ENCODE data around the gene NFIA.

NFIA gene

DNA sequence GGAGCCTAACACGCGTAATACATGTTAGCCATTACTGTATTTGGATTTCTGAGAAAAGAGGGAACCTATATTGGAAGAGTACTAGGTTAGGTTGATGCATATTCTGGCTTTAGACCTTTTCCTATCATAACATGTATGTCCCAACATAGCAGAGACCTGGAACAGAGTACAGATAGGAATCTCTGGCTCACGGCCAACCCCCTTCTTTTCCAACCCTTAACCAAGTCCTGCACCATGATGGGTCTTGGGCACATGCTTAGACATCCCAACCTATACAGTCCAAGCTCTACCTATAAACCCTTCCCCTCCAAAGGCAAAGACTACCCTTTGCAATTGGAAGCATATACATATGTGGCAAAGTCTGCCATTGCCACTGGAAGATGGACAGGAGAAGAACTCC, 414.7 kb downstream of the NFIA start:
- H3K4me1 ChIP-seq (ENCODE audit: control insufficient read depth, insufficient read depth, low read length), result no peaks in the 10 kb centered on the region
- POLR2A ChIA-PET, result no interaction called here
- H3K36me3 ChIP-seq (ENCODE audit: control insufficient read depth in 2 of 2, insufficient read depth in 1 of 2, low read length in 2 of 2), result no peaks in the 10 kb centered on the region
- CTCF ChIA-PET, result no interaction called here
- H3K4me3 ChIP-seq (ENCODE audit: low read depth, low read length), result no peak overlapping the region
- TF ChIP-seq, protein P1, sequence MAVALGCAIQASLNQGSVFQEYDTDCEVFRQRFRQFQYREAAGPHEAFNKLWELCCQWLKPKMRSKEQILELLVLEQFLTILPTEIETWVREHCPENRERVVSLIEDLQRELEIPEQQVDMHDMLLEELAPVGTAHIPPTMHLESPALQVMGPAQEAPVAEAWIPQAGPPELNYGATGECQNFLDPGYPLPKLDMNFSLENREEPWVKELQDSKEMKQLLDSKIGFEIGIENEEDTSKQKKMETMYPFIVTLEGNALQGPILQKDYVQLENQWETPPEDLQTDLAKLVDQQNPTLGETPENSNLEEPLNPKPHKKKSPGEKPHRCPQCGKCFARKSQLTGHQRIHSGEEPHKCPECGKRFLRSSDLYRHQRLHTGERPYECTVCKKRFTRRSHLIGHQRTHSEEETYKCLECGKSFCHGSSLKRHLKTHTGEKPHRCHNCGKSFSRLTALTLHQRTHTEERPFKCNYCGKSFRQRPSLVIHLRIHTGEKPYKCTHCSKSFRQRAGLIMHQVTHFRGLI (tag by site-specific recombination; IDR thresholded peaks at IDR 0.05), result no peak
- no peak for TF ChIP-seq ZNF221 (tag by site-specific recombination; IDR thresholded peaks at IDR 0.05; ENCODE audit: borderline replicate concordance)
- no peak for TF ChIP-seq ZNF707 (tag by site-specific recombination; IDR thresholded peaks at IDR 0.05)
- no peak for TF ChIP-seq ZFP3 (tag by site-specific recombination; IDR thresholded peaks at IDR 0.05; ENCODE audit: low read depth)
- TF ChIP-seq YY2 (tag by site-specific recombination; IDR thresholded peaks at IDR 0.05), result no peak
- TF ChIP-seq ZNF202 (tag by site-specific recombination; IDR thresholded peaks at IDR 0.05; ENCODE audit: borderline replicate concordance), result no peak
- TF ChIP-seq TCF7L2 (IDR thresholded peaks at IDR 0.05; ENCODE audit: borderline replicate concordance, low read depth, low read length), result no peak
- TF ChIP-seq ZNF837 (tag by site-specific recombination; IDR thresholded peaks at IDR 0.05), result no peak
- TF ChIP-seq KLF8 (tag by site-specific recombination; IDR thresholded peaks at IDR 0.05), result no peak
- no peak for TF ChIP-seq ZNF621 (tag by site-specific recombination; IDR thresholded peaks at IDR 0.05)
- no peak for TF ChIP-seq EGR2 (tag by site-specific recombination; IDR thresholded peaks at IDR 0.05; ENCODE audit: low read depth)
- TF ChIP-seq ZNF423 (tag by site-specific recombination; IDR thresholded peaks at IDR 0.05), result no peak
- TF ChIP-seq GLIS1 (tag by site-specific recombination; IDR thresholded peaks at IDR 0.05), result no peak
- TF ChIP-seq, protein P2, sequence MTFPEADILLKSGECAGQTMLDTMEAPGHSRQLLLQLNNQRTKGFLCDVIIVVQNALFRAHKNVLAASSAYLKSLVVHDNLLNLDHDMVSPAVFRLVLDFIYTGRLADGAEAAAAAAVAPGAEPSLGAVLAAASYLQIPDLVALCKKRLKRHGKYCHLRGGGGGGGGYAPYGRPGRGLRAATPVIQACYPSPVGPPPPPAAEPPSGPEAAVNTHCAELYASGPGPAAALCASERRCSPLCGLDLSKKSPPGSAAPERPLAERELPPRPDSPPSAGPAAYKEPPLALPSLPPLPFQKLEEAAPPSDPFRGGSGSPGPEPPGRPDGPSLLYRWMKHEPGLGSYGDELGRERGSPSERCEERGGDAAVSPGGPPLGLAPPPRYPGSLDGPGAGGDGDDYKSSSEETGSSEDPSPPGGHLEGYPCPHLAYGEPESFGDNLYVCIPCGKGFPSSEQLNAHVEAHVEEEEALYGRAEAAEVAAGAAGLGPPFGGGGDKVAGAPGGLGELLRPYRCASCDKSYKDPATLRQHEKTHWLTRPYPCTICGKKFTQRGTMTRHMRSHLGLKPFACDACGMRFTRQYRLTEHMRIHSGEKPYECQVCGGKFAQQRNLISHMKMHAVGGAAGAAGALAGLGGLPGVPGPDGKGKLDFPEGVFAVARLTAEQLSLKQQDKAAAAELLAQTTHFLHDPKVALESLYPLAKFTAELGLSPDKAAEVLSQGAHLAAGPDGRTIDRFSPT (tag by site-specific recombination; IDR thresholded peaks at IDR 0.05), result no peak
- TF ChIP-seq, protein P3, sequence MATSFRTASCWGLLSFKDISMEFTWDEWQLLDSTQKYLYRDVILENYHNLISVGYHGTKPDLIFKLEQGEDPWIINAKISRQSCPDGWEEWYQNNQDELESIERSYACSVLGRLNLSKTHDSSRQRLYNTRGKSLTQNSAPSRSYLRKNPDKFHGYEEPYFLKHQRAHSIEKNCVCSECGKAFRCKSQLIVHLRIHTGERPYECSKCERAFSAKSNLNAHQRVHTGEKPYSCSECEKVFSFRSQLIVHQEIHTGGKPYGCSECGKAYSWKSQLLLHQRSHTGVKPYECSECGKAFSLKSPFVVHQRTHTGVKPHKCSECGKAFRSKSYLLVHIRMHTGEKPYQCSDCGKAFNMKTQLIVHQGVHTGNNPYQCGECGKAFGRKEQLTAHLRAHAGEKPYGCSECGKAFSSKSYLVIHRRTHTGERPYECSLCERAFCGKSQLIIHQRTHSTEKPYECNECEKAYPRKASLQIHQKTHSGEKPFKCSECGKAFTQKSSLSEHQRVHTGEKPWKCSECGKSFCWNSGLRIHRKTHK (tag by site-specific recombination; IDR thresholded peaks at IDR 0.05), result no peak
- TF ChIP-seq ZNF23 (tag by site-specific recombination; IDR thresholded peaks at IDR 0.05; ENCODE audit: borderline replicate concordance), result no peak
- TF ChIP-seq, protein P4, sequence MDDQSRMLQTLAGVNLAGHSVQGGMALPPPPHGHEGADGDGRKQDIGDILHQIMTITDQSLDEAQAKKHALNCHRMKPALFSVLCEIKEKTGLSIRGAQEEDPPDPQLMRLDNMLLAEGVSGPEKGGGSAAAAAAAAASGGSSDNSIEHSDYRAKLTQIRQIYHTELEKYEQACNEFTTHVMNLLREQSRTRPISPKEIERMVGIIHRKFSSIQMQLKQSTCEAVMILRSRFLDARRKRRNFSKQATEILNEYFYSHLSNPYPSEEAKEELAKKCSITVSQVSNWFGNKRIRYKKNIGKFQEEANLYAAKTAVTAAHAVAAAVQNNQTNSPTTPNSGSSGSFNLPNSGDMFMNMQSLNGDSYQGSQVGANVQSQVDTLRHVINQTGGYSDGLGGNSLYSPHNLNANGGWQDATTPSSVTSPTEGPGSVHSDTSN (CRISPR knock-in tag; IDR thresholded peaks at IDR 0.05), result no peak
- no peak for TF ChIP-seq ZNF239 (tag by site-specific recombination; IDR thresholded peaks at IDR 0.05)
- no peak for TF ChIP-seq BCL11B (tag by site-specific recombination; IDR thresholded peaks at IDR 0.05; ENCODE audit: low read depth)
- no peak for TF ChIP-seq SALL2 (tag by site-specific recombination; IDR thresholded peaks at IDR 0.05; ENCODE audit: borderline replicate concordance)
- no peak overlapping the region for H3K27ac ChIP-seq (ENCODE audit: extremely low read depth, low read depth, low read length)
- no peaks in the 10 kb centered on the region for H3K9me3 ChIP-seq (ENCODE audit: control insufficient read depth, insufficient read depth, low read depth, low read length)

DNA sequence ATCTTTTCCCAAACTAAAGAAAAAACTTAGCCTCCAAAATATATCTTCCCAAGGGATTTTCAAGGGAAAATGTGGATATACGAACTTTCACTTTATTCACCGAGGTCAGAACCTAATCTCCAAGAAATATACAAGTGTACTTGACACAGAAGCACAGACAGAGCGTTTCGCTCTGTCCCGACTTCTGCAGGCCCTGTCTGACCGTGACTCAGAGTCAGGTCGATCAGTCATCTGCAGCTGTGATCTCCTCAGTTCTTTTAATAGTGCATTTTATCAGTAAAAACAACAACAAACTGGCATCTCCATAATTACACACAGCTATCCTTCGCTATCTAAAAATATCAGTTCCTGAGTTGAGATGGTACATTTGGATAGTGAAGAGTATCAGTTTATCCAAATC, 416.0 kb downstream of the NFIA start:
- no peak overlapping the region for H3K4me3 ChIP-seq (ENCODE audit: low read depth, low read length)
- POLR2A ChIA-PET, result no interaction called here
- H3K27ac ChIP-seq (ENCODE audit: extremely low read depth, low read depth, low read length), result no peak overlapping the region
- TF ChIP-seq SALL2 (tag by site-specific recombination; IDR thresholded peaks at IDR 0.05; ENCODE audit: borderline replicate concordance) (no peak), KLF8 (tag by site-specific recombination; IDR thresholded peaks at IDR 0.05) (no peak), ZNF202 (tag by site-specific recombination; IDR thresholded peaks at IDR 0.05; ENCODE audit: borderline replicate concordance) (no peak), KLF16 (tag by site-specific recombination; IDR thresholded peaks at IDR 0.05) (no peak)
- TF ChIP-seq, protein P5, sequence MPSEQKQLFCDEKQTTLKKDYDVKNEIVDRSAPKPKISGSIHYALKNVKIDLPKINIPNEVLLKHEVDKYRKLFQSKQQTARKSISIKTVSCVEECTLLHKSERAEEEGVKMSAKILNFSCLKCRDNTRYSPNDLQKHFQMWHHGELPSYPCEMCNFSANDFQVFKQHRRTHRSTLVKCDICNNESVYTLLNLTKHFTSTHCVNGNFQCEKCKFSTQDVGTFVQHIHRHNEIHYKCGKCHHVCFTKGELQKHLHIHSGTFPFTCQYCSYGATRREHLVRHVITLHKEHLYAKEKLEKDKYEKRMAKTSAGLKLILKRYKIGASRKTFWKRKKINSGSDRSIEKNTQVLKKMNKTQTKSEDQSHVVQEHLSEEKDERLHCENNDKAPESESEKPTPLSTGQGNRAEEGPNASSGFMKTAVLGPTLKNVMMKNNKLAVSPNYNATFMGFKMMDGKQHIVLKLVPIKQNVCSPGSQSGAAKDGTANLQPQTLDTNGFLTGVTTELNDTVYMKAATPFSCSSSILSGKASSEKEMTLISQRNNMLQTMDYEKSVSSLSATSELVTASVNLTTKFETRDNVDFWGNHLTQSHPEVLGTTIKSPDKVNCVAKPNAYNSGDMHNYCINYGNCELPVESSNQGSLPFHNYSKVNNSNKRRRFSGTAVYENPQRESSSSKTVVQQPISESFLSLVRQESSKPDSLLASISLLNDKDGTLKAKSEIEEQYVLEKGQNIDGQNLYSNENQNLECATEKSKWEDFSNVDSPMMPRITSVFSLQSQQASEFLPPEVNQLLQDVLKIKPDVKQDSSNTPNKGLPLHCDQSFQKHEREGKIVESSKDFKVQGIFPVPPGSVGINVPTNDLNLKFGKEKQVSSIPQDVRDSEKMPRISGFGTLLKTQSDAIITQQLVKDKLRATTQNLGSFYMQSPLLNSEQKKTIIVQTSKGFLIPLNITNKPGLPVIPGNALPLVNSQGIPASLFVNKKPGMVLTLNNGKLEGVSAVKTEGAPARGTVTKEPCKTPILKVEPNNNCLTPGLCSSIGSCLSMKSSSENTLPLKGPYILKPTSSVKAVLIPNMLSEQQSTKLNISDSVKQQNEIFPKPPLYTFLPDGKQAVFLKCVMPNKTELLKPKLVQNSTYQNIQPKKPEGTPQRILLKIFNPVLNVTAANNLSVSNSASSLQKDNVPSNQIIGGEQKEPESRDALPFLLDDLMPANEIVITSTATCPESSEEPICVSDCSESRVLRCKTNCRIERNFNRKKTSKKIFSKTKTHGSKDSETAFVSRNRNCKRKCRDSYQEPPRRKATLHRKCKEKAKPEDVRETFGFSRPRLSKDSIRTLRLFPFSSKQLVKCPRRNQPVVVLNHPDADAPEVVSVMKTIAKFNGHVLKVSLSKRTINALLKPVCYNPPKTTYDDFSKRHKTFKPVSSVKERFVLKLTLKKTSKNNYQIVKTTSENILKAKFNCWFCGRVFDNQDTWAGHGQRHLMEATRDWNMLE (tag by site-specific recombination; conservative IDR thresholded peaks at IDR 0.05; ENCODE audit: low read depth), result no peak
- CTCF ChIA-PET, result no interaction called here
- no peaks in the 10 kb centered on the region for H3K9me3 ChIP-seq (ENCODE audit: control insufficient read depth, insufficient read depth, low read depth, low read length)
- H3K36me3 ChIP-seq (ENCODE audit: control insufficient read depth in 2 of 2, insufficient read depth in 1 of 2, low read length in 2 of 2), result no peaks in the 10 kb centered on the region
- H3K4me1 ChIP-seq (ENCODE audit: control insufficient read depth, insufficient read depth, low read length), result no peaks in the 10 kb centered on the region

Data from HEK293 (cell line).